ENCODE measurements around the gene STMP1.

DNA sequence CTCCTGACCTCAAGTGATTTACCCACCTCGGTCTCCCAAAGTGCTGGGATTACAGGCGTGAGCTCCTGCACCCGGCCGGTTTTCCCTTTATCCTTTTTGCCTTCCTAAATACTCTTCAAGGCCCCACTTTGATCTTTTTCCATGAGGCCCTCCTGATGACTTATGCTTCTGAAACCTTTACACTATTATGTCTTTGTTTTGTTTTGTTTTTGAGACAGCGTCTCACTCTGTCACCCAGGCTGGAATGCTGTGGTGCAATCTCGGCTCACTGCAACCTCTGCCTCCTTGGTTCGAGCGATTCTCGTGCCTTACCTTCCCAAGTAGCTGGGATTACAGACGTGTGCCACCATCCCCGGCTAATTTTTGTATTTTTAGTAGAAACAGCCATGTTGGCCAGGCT, 3.8 kb downstream of the STMP1 start:
- TF ChIP-seq, protein P1, sequence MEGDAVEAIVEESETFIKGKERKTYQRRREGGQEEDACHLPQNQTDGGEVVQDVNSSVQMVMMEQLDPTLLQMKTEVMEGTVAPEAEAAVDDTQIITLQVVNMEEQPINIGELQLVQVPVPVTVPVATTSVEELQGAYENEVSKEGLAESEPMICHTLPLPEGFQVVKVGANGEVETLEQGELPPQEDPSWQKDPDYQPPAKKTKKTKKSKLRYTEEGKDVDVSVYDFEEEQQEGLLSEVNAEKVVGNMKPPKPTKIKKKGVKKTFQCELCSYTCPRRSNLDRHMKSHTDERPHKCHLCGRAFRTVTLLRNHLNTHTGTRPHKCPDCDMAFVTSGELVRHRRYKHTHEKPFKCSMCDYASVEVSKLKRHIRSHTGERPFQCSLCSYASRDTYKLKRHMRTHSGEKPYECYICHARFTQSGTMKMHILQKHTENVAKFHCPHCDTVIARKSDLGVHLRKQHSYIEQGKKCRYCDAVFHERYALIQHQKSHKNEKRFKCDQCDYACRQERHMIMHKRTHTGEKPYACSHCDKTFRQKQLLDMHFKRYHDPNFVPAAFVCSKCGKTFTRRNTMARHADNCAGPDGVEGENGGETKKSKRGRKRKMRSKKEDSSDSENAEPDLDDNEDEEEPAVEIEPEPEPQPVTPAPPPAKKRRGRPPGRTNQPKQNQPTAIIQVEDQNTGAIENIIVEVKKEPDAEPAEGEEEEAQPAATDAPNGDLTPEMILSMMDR (IDR thresholded peaks at IDR 0.05; ENCODE audit: low read depth, low read length, poor library complexity, severe bottlenecking), result no peak
- TF ChIP-seq EZH2phosphoT487 (IDR thresholded peaks at IDR 0.05; ENCODE audit: borderline replicate concordance, low read length), result no peak

All from DOHH2 (cell line).